Measurements from ENCODE around the gene CD37. TPM values are rescaled to one million over a fixed set of nuclear protein-coding genes. Genes with fewer than 3 reads are reported as not detected.

The CD37 gene
- total RNA-seq, 1 donor from 2014 or later = not detected

DNA sequence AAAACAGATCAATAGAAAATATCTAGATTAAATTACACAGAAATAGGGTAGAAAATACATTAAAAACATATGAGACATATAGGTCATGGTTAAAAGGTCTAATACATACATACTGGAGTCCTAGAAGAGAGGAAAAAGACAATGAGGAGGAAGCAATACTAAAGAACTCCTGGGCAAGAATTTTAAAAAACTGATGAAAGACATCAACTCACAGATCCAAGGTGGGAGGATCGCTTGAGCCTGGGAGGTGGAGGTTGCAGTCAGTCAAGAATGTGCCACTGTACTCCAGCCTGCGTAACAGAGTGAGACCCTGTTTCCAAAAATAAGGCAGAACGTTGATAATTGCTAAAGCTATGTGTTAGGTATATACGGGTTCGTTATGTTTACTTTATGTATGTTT is 47.4 kb downstream of the CD37 start:
- H3K4me1 Mint-ChIP-seq (ENCODE audit: low read depth, unreplicated experiment) = no peaks in the 10 kb centered on the region
- peaks cover 5% of the 10 kb centered on the region for H3K36me3 Mint-ChIP-seq (ENCODE audit: unreplicated experiment)
- TF ChIP-seq, protein P1, sequence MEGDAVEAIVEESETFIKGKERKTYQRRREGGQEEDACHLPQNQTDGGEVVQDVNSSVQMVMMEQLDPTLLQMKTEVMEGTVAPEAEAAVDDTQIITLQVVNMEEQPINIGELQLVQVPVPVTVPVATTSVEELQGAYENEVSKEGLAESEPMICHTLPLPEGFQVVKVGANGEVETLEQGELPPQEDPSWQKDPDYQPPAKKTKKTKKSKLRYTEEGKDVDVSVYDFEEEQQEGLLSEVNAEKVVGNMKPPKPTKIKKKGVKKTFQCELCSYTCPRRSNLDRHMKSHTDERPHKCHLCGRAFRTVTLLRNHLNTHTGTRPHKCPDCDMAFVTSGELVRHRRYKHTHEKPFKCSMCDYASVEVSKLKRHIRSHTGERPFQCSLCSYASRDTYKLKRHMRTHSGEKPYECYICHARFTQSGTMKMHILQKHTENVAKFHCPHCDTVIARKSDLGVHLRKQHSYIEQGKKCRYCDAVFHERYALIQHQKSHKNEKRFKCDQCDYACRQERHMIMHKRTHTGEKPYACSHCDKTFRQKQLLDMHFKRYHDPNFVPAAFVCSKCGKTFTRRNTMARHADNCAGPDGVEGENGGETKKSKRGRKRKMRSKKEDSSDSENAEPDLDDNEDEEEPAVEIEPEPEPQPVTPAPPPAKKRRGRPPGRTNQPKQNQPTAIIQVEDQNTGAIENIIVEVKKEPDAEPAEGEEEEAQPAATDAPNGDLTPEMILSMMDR (IDR thresholded peaks at IDR 0.05; ENCODE audit: partially characterized antibody, unreplicated experiment) = no peak
- no peak for DNase-seq
- no peak overlapping the region for H3K4me3 Mint-ChIP-seq (ENCODE audit: unreplicated experiment)
- H3K27me3 Mint-ChIP-seq (ENCODE audit: unreplicated experiment) = peaks cover 3% of the 10 kb centered on the region
- H3K9me3 Mint-ChIP-seq (ENCODE audit: unreplicated experiment) = peaks cover 3% of the 10 kb centered on the region
- H3K27ac Mint-ChIP-seq (ENCODE audit: unreplicated experiment) = no peak overlapping the region

DNA sequence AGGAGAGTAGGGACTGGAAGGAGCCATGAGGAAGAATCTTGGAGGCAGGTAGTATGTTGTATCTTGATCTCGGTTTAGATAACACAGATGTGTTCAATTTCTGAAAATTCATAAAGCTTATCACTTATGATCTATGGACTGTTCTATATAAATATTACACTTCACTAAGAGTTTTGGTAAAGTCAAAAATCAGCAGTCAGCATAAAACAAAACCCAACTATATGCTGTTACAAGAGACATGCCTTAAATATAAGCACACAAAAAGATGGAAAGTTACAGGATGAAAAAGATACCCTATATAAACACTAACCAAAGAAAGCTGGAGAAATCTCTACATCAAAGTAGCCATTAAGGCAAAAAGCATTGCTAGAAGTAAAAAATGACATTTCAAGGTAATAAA is 48.4 kb downstream of the CD37 start:
- H3K9me3 Mint-ChIP-seq (ENCODE audit: unreplicated experiment) = peaks cover 4% of the 10 kb centered on the region
- no peak for DNase-seq
- TF ChIP-seq, protein P1 (IDR thresholded peaks at IDR 0.05; ENCODE audit: partially characterized antibody, unreplicated experiment) = no peak
- H3K4me3 Mint-ChIP-seq (ENCODE audit: unreplicated experiment) = no peak overlapping the region
- no peaks in the 10 kb centered on the region for H3K4me1 Mint-ChIP-seq (ENCODE audit: low read depth, unreplicated experiment)
- peaks cover 6% of the 10 kb centered on the region for H3K27me3 Mint-ChIP-seq (ENCODE audit: unreplicated experiment)
- peaks cover 7% of the 10 kb centered on the region for H3K36me3 Mint-ChIP-seq (ENCODE audit: unreplicated experiment)
- H3K27ac Mint-ChIP-seq (ENCODE audit: unreplicated experiment) = no peak overlapping the region

DNA sequence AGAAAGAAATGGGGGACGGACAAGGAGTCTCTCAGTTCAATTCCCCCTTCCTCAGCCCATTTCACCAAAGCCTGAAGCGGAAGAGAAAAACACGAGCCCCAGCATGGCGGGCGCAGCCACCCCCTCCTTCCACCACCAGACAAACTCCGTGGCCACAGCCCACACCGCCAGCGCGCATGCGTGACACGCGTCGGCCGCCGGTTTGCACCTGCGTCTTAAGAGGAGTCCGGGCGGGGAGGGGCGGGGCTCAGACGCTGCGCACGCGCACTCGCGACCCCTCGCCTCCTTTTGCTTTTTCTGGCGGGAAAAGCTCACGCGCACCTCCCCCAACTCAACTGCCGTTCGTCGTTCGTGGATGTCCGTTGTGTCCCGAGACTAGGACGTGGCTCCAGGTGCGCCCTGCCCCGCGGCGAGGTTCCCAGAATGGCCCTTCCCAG is 52.7 kb downstream of the CD37 start, which contains the start of gene KASH5:
Gene KASH5 (plus strand): TSS at position 314 of the 437 bp plus-strand sequence. CDS start 2,635 bp downstream, outside the sequence.
- H3K36me3 Mint-ChIP-seq (ENCODE audit: unreplicated experiment) = peaks cover 9% of the 10 kb centered on the region
- H3K27me3 Mint-ChIP-seq (ENCODE audit: unreplicated experiment) = peaks cover 8% of the 10 kb centered on the region
- DNase-seq = no peak
- H3K4me3 Mint-ChIP-seq (ENCODE audit: unreplicated experiment) = peak within 1 kb of the TSS; percentile 42
- H3K4me1 Mint-ChIP-seq (ENCODE audit: low read depth, unreplicated experiment) = peaks cover 4% of the 10 kb centered on the region
- H3K27ac Mint-ChIP-seq (ENCODE audit: unreplicated experiment) = no peak within 1 kb of the TSS
- TF ChIP-seq, protein P1 (IDR thresholded peaks at IDR 0.05; ENCODE audit: partially characterized antibody, unreplicated experiment) = no peak
- H3K9me3 Mint-ChIP-seq (ENCODE audit: unreplicated experiment) = peaks cover 7% of the 10 kb centered on the region

DNA sequence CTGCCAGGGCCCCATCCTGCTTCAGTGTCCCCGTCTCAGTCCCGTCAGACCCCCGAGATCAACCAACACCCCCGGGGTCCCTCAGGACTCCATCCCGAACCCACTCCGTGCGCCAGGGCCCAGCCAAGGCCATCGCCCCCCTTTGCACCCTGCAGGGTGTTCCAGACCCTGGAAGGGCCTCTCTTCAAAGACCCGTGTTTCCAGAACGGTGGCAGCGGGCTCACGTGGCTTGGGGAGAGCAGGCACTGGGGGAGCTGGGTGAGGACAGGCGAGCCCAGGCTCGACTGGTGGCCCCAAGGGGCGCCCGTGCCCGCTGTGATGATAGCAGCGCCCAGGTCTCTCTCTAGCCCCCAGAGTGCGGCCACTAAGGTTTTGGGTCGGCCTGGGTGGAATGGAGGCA is 54.2 kb downstream of the CD37 start:
- Mint-ChIP-seq H3K4me1 (ENCODE audit: low read depth, unreplicated experiment) (peaks cover 5% of the 10 kb centered on the region), H3K27ac (ENCODE audit: unreplicated experiment) (no peak overlapping the region), H3K27me3 (ENCODE audit: unreplicated experiment) (peaks cover 8% of the 10 kb centered on the region), H3K4me3 (ENCODE audit: unreplicated experiment) (no peak overlapping the region), H3K36me3 (ENCODE audit: unreplicated experiment) (peaks cover 9% of the 10 kb centered on the region), H3K9me3 (ENCODE audit: unreplicated experiment) (peaks cover 9% of the 10 kb centered on the region)
- no peak for DNase-seq
- TF ChIP-seq, protein P1 (IDR thresholded peaks at IDR 0.05; ENCODE audit: partially characterized antibody, unreplicated experiment) = no peak

Small RNA genes within 50 kb of the gene (microRNA-seq; reads per million reads assigned to microRNA genes)
- gene MIR4324 (ENCODE audit: unreplicated experiment) = not detected

Other genes with a start within 250 kb of the CD37 start
- 300 TPM for gene SNRNP70, start 250.0 kb upstream of the CD37 start, total RNA-seq (ENCODE audit: unreplicated experiment)
- gene LIN7B, start 221.0 kb upstream of the CD37 start, total RNA-seq (ENCODE audit: unreplicated experiment) = 32.6 TPM
- 3.2 TPM for gene C19orf73, start 216.3 kb upstream of the CD37 start, total RNA-seq (ENCODE audit: unreplicated experiment)
- gene PPFIA3, start 215.9 kb upstream of the CD37 start, total RNA-seq (ENCODE audit: unreplicated experiment) = 104 TPM
- 26.6 TPM for gene HRC, start 180.0 kb upstream of the CD37 start, total RNA-seq (ENCODE audit: unreplicated experiment)
- gene TRPM4, start 177.6 kb upstream of the CD37 start, total RNA-seq (ENCODE audit: unreplicated experiment) = 54.1 TPM
- 6.6 TPM for gene SLC6A16, start 10.2 kb upstream of the CD37 start, total RNA-seq (ENCODE audit: unreplicated experiment)
- 140 TPM for gene TEAD2, start 27.0 kb downstream of the CD37 start, total RNA-seq (ENCODE audit: unreplicated experiment)
- 2.8 TPM for gene DKKL1, start 28.5 kb downstream of the CD37 start, total RNA-seq (ENCODE audit: unreplicated experiment)
- 0.49 TPM for gene KASH5, start 52.8 kb downstream of the CD37 start, total RNA-seq (ENCODE audit: unreplicated experiment)
- gene PTH2, start 88.0 kb downstream of the CD37 start, total RNA-seq (ENCODE audit: unreplicated experiment) = 2.5 TPM
- gene GFY, start 90.0 kb downstream of the CD37 start, total RNA-seq (ENCODE audit: unreplicated experiment) = 0.88 TPM
- 188 TPM for gene SLC17A7, start 106.1 kb downstream of the CD37 start, total RNA-seq (ENCODE audit: unreplicated experiment)
- 104 TPM for gene PIH1D1, start 116.4 kb downstream of the CD37 start, total RNA-seq (ENCODE audit: unreplicated experiment)
- 28.6 TPM for gene ALDH16A1, start 117.8 kb downstream of the CD37 start, total RNA-seq (ENCODE audit: unreplicated experiment)
- gene FLT3LG, start 138.8 kb downstream of the CD37 start, total RNA-seq (ENCODE audit: unreplicated experiment) = 13.1 TPM
- gene RPL13A, start 152.2 kb downstream of the CD37 start, total RNA-seq (ENCODE audit: unreplicated experiment) = 1,648 TPM
- gene RPS11, start 161.0 kb downstream of the CD37 start, total RNA-seq (ENCODE audit: unreplicated experiment) = 1,862 TPM
- gene FCGRT, start 177.3 kb downstream of the CD37 start, total RNA-seq (ENCODE audit: unreplicated experiment) = 8.9 TPM
- 2.5 TPM for gene RCN3, start 192.6 kb downstream of the CD37 start, total RNA-seq (ENCODE audit: unreplicated experiment)
- gene NOSIP, start 245.2 kb downstream of the CD37 start, total RNA-seq (ENCODE audit: unreplicated experiment) = 94.4 TPM
- gene PRRG2, start 245.9 kb downstream of the CD37 start, total RNA-seq (ENCODE audit: unreplicated experiment) = 0.29 TPM

Data from glutamatergic neuron (in vitro differentiated cells).